ENCODE measurements around the gene SRSF8.
"Not testable (repeated sequence)": the region's sequence is repeated elsewhere in the genome, so short reads cannot be mapped to it uniquely, and the experiment has no call there.

The SRSF8 gene

DNA sequence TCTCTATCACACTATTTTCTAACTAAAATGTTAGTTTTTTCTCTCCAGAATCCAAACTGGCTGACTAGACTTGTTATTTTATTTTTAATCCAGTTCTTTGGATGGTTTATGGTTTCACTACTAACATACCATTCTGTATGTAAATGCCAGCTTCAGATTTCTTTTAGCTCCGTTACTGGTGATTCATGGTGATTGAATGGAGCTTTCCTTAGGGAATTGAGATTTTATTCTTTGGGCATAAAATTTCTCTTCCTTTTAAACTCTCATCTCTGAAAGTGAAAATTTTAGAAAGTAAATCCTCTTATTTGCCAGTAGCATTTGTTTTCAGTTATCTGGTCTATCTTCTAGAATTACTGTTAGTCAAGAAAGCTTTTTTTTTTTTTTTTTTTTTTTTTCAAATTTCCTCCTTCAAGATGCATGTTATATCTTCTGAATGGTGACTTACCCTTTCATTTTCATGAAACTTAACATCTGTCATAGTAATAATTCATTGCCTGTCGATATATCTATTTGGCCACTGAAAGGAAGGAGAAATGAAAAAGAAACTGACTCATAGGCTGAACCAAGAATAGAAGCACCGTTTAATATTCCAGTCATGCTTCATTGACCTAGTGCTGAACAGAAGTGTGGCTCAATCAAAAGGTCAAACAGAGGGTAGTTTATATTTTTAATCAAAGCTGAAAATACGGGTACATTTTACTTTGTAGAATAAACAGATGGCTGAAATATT, 29.3 kb downstream of the SRSF8 start:
- DNase-seq (ENCODE audit: low read depth in 2 of 2) = no peak

DNA sequence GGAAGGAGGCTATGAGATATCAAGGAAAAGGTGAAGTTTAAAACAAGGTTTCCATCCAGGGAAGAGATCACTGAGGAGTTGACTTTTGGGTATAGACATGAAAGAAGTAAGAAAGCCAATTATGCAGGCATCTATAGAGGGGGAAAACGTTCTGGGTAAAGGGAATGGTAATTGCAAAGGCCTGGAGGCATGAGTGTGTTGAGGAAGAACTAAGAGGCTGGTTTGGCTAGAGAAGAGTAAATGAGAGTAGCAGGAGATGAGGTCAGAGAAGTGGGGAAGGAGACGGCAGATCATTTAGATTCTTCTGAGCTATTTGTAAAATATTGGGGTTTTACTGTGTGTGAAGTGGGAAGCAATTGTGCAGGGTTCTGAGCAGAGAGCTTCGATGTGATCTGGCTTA, 30.5 kb downstream of the SRSF8 start:
- no peak for DNase-seq (ENCODE audit: low read depth in 2 of 2)

DNA sequence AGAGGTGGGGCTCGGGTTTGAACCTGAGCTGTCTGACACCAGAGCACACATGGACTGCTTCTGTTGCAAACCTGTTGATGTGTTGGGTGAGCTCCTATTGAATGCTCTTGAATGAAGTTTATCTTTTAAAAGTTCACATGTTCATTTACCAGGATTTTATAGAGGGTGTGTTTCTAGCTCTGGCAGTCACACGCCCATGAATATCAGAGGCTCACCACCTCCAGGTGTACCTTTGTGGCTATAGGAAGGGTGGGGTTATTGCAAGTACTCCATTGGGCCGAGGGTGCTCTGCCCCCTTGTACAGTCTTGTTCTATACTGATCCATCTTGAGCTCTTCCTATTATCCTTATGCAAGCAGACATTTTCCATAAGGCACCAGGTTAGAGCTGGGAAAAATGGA, 32.1 kb downstream of the SRSF8 start:
- no peak for DNase-seq (ENCODE audit: low read depth in 2 of 2)

DNA sequence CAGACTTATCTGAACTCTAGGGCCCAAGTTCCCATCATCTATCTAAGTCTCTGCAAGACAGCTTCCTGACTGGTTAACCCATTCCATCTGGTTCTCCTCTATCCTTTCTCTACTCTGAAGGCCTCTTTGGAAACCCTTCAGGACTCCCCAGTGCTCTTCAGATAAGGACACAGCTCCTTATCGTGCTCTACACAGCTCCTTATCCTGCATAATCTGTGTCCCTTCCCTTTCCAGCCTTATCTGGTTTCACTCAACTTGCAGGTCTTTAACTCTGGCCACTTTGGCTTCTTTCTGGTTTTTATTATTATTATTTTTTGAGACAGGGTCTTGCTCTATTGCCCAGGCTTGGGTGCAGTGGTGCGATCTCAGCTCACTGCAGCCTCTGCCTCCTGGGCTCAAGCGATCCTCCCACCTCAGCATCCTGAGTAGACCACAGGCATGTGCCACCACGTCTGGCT, 33.5 kb downstream of the SRSF8 start:
- DNase-seq (ENCODE audit: low read depth in 2 of 2) = no peak

DNA sequence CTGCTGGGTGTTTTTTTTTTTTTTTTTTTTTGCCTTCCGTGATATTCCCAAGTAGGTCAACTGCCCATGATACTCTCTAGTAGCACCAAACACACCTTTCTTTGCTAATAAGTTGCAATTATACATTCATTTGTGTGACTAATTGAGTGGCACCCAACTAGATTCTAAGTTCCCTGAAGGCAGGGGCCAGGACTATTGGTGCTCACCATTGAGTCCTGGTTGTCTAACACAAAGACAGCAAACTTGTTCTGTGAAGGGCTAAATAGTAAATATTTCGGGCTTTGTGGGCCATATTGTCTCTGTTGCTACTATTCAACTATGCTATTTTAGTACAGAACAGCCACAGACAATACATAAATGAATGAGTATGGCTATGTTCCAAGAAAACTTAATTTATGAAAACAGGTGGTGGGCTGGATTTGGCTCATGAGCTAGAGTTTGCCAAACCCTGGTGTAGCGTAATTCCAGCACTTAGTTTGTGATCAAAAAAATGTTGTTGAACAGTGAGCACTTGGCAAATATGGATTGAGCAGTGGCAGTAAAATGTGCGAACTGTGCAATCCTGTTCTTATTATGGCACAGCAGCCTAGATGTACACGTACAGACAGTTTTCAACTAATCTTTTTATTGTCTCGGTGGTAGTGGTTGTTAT, 34.3 kb downstream of the SRSF8 start:
- DNase-seq (ENCODE audit: low read depth in 2 of 2) = no peak

DNA sequence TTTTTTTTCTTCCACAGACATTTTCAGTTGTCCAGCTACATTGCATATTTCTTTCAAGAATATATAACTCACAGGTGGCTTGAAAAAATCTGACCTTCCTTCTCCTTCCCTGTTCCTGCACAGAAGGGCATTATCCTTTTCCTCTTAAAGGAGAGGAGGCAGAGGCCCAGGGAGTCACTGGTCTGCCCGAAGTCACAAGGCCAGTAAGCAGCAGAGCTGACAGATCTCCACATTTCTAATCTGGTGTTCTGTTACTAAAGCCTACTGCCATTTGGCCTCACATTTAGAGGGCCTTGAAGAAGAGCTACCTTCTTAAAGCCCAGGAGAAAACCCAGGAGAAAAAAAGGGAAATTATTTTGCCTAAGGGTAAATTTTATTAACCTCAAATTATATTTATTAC, 35.2 kb downstream of the SRSF8 start:
- no peak for DNase-seq (ENCODE audit: low read depth in 2 of 2)

DNA sequence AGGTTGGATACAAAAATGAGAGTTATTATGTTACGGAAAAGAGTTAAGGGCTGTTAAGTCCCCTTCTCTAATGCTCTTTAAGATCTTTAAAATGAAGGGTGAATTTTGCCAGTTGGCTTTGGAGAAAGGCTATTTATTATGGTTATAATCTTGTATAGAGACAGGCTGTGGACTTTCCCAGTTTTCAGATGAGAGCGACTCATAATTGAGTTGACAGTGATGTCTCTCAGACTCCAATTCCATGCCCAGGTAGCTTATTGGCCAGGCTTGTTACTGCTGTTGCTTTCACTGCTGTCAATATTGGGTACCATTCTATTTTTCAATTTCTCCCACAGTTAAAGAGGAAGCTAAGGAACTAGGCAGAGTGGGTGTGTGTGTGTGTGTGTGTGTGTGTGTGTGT, 36.0 kb downstream of the SRSF8 start:
- no peak for DNase-seq (ENCODE audit: low read depth in 2 of 2)

DNA sequence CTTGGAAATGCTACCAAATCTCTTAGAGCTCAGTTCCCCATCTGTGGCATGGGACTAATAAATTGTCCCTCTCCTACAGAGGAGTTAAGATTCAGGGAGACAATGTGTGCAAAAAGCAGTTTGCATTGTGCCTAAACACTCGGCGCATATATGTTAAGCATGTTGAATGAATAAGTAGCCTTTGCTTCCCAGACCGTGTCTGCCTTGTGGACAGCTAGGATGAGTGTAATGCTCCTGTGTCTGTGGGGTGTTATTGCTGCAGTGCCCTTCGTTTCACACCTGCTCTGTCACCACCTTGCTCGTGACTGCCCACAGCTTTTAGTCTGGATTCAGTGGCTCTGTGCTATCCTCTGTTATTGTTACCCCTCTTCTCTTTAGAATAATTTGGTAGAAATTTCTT, 37.0 kb downstream of the SRSF8 start:
- no peak for DNase-seq (ENCODE audit: low read depth in 2 of 2)

DNA sequence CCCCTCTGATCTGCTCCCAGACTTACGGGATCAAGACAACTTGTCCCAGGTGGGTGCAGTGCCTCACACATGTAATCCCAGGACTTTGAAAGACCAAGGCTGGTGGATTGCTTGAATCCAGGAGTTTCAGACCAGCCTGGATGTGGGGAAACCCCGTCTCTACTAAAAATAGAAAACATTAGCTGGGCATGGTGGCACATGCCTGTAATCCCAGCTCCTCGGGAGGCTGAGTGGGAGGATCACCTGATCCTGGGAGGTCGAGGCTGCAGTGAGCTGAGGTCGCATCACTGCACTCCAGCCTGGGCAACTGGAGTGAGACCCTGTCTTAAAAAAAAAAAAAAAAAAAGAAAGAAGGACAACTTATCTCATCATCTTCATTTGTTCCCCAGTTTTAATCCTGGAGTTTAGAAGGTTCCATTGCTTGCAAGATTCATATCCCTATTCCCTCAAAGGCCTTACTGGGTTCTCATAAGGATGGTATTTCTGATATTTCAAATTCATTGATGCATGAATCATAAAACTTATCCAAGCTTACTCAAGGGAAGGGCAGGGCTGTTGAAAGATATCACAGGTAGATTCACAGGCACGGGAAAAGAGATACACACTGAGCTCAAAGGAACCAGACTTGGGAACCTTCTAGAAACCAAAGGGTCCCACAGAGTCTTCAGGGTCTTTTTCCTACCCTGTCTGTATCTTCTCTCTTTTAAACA, 37.6 kb downstream of the SRSF8 start:
- no peak for DNase-seq (ENCODE audit: low read depth in 2 of 2)

DNA sequence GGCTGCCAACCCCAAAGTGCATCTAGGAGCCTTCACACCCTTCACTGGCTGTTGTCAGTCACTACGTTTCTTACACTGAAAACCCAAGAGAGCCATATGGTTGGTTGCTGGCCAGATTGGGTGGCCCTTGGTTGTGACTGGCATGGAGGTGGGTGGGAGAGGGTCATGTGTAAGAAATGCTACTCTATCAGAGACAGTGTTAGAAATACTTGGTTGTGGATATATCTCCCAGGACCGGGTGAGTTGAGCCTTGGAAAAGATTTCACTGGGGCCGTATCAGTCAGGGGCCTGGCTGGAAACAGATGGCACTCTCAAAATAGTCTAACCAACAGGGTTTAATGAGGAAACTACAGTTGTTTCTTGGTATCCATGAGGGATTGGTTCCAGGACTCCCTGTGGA, 38.1 kb downstream of the SRSF8 start:
- DNase-seq (ENCODE audit: low read depth in 2 of 2) = no peak

DNA sequence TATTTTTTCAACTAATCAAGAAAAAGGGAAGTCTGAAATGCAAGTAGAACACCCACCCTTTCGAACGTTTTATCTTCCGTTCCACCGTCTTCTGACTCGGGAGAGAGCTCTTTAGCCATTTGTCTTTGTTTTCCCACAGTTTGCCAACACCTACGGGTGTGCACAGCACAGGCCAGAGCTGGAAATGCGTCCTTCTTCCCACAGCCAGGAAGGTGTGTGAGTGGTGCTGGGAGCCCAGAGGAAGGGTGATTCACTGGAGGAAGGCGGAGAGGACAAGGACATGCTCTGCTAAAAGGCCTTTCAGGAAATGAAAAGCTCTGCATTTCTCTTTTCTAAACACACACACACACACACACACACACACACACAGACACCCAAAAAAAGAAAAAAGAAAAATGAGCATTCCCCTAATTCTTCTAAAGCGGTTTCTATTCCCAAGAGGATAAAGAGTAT, 41.5 kb downstream of the SRSF8 start:
- DNase-seq (ENCODE audit: low read depth in 2 of 2) = no peak

DNA sequence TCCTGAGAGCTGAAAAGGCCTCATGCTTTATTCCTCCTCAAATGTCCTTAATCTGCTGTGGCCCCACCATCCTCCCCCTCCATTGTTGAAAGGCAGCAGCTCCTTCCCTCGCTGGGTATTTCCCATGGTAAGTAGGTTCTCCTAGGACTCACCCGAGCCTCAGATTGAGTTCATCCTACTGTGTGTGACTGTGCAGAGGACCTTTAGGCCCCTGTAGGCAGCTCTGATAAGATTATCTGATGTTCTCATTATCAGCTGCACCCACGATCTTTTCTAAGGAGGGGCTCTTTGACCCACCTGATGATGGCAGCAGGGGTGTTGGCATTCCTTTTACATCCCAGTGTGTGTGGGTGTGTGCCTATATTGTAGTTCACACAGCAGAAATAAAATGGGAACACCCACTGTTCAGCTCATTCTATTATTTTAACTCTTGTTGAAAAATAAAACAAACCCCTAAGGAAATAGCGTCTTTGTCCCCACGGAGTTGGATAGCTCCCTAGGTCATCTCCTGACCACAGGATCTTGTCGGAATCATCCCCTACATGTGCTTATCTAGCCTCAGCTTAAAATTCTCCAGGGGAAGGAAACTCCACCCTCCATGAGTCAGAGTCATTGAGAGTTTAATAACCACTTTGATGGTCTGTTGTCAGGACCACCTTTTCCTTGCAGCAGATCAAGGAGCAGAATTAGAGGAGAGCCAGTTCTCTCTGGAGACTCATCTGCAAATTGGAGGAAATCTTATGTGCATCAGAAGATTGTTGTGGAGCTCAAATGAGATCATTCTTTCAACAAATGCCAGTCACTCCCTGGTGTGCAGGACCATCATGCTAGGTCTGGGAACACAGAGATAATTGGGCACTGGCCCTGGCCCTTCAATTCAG, 42.2 kb downstream of the SRSF8 start:
- no peak for DNase-seq (ENCODE audit: low read depth in 2 of 2)

DNA sequence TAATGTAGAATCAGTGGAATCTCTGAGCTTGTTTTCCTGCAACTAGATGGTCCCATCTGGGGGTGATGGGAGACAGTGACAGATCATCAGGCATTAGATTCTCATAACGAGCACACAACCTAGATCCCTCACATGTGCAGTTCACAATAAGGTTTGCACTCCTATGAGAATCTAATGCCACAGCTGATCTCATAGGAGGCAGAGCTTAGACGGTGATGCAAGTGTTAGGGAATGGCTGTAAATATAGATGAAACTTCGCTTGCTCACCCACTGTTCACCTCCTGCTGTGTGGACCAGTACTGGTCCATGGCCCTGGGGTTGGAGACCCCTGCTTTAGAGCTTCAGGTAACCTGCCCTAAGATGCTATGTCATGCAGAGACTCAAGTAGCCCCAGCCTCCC, 44.8 kb downstream of the SRSF8 start:
- DNase-seq (ENCODE audit: low read depth in 2 of 2) = not testable (repeated sequence)

DNA sequence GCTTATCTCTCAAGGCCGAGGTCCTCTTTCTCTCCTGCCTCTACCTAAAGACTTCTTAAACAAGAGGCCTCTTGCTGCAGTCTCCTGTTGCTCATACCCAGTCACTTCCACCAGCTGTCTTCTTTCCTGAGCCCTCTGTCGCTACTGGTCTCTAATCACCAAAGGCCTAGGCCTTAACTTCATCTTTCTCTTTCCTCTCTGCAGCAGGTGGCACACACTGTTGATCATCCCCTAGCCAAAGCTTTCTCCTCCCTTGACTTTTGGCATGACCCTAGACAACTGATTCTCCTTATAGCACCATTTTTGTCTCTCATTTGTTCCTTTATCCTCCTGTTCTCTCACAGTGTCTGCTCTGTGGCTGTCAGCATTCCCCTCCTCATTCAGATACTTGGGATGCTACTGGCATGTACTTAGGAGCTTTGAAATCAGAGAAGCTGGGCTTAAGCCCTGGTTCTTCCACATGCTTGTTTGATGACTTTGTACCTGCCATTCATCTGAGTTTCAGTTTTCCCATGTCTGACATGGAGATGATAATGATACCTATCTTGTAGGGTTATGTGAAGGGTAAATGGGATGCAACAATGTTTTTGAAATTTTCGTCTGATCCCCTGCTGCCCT, 45.3 kb downstream of the SRSF8 start:
- no peak for DNase-seq (ENCODE audit: low read depth in 2 of 2)

DNA sequence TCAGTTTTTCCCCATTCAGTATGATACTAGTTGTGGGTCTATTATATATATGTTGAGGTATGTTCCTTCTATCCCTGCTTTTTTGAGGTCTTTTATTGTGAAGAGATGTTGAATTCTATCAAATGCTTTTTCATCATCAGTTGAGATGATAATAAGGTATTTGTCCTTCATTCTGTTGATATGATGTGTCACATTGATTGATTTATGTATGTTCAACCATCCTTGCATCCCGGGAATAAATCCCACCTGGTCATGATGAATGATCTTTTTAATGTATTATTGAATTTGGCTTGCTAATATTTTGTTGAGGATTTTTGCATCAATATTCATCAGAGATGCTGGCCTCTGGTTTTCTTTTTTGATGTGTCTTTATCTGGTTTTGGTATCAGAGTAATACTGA, 48.9 kb downstream of the SRSF8 start:
- no peak for DNase-seq (ENCODE audit: low read depth in 2 of 2)

DNA sequence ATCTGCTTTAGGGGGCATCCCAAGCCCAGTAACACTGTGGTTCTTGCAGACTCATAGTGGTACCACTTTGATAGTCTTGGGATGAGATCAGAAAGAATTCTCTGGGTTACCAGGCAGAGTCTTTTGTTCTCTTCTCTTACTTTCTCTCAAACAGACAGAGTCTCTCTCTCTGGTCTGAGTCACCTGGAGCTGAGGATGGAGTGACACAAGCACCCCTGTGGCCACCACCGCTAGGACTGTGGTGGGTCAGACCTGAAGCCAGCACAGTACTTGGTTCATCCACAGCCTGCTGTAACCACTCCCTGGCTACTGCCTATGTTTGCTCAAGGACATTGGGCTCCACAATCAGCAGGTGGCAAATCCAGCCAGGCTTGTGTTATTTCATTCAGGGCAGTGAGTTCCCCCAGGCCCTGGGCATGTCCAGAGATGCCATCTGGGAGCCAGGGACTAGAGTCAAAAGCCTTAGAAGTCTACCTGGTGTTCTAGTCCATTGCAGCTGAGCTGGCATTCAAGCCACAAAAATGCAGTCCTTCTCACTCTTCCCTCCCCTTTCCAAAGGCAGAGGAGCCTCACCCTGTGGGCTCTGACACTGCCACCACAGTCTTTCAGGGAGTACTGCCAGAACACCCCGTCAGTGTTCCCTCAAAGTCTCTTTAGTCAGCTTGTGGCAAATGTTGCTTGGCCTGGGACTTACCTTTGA, 52.8 kb downstream of the SRSF8 start:
- DNase-seq (ENCODE audit: low read depth in 2 of 2) = no peak
